DOHH2 (cell line): ENCODE measurements around the gene SORL1.
"Not testable (repeated sequence)": the region's sequence is repeated elsewhere in the genome, so short reads cannot be mapped to it uniquely, and the experiment has no call there.

Source experiments
- H3F3A ChIP-seq: fragments of 200-600 bp; sonication (generic), shearing (Covaris generic); 2 replicates; pipeline ENCODE4 v1.6.0; 2016; ENCODE audit warnings: antibody characterized with exemption, mild to moderate bottlenecking; ENCODE audit not compliant: control insufficient read depth, insufficient read depth
- H3K27ac ChIP-seq: fragments of 200-600 bp; sonication (generic); 2 replicates; pipeline ENCODE4 v1.5.1; 2014; ENCODE audit warnings: low read depth, mild to moderate bottlenecking, low read length, moderate library complexity
- H3K27me3 ChIP-seq: fragments of 200-600 bp; sonication (generic); 2 replicates; pipeline ENCODE4 v1.6.1; 2014; ENCODE audit warnings: mild to moderate bottlenecking, low read length, mixed read lengths; ENCODE audit not compliant: control insufficient read depth
- H3K36me3 ChIP-seq: fragments of 200-600 bp; sonication (generic); 2 replicates; pipeline ENCODE4 v1.6.1; 2014; ENCODE audit warnings: mild to moderate bottlenecking, low read length, moderate library complexity, mixed read lengths; ENCODE audit not compliant: control insufficient read depth
- H3K4me1 ChIP-seq: fragments of 200-600 bp; sonication (generic); 2 replicates; pipeline ENCODE4 v1.6.1; 2014; ENCODE audit warnings: mild to moderate bottlenecking, low read length, mixed read lengths; ENCODE audit not compliant: control insufficient read depth
- H3K4me2 ChIP-seq: fragments of 200-600 bp; sonication (generic); 2 replicates; pipeline ENCODE4 v1.6.0; 2014; ENCODE audit warnings: mild to moderate bottlenecking, low read length, moderate library complexity
- H3K4me3 ChIP-seq: fragments of 200-600 bp; sonication (generic); 2 replicates; pipeline ENCODE4 v1.5.1; 2014; ENCODE audit warnings: mild to moderate bottlenecking, low read length, mixed read lengths
- H3K79me2 ChIP-seq: fragments of 200-600 bp; sonication (generic); 2 replicates; pipeline ENCODE4 v1.6.1; 2014; ENCODE audit warnings: mild to moderate bottlenecking, low read length, mixed read lengths; ENCODE audit not compliant: control insufficient read depth
- H3K9me2 ChIP-seq: fragments of 200-600 bp; sonication (generic); replicated peaks from 2 replicates; pipeline ENCODE4 v1.6.1; 2014; ENCODE audit warnings: mild to moderate bottlenecking, low read length, mixed read lengths; ENCODE audit not compliant: control insufficient read depth
- H3K9me3 ChIP-seq: fragments of 200-600 bp; sonication (generic); 2 replicates; pipeline ENCODE4 v1.6.1; 2014; ENCODE audit warnings: antibody characterized with exemption, low read length, mixed read lengths; ENCODE audit not compliant: control insufficient read depth, insufficient read depth
- H4K20me1 ChIP-seq: fragments of 200-600 bp; sonication (generic); 2 replicates; pipeline ENCODE4 v1.6.0; 2014; ENCODE audit warnings: low read depth, mild to moderate bottlenecking, antibody characterized with exemption, low read length, moderate library complexity; ENCODE audit not compliant: control insufficient read depth, insufficient read depth
- CTCF ChIP-seq: fragments of 200-600 bp; sonication (generic); IDR thresholded peaks from one replicate; pipeline ENCODE4 v1.5.1; 2014; ENCODE audit warnings: antibody characterized with exemption, mild to moderate bottlenecking, low read depth, low read length; ENCODE audit not compliant: poor library complexity, severe bottlenecking
- EZH2phosphoT487 ChIP-seq: fragments of 200-600 bp; sonication (generic); IDR thresholded peaks from 2 replicates; pipeline ENCODE4 v1.6.1; 2017; ENCODE audit warnings: borderline replicate concordance, mild to moderate bottlenecking, antibody characterized with exemption, low read length, moderate library complexity, mixed read lengths

SORL1 gene

DNA sequence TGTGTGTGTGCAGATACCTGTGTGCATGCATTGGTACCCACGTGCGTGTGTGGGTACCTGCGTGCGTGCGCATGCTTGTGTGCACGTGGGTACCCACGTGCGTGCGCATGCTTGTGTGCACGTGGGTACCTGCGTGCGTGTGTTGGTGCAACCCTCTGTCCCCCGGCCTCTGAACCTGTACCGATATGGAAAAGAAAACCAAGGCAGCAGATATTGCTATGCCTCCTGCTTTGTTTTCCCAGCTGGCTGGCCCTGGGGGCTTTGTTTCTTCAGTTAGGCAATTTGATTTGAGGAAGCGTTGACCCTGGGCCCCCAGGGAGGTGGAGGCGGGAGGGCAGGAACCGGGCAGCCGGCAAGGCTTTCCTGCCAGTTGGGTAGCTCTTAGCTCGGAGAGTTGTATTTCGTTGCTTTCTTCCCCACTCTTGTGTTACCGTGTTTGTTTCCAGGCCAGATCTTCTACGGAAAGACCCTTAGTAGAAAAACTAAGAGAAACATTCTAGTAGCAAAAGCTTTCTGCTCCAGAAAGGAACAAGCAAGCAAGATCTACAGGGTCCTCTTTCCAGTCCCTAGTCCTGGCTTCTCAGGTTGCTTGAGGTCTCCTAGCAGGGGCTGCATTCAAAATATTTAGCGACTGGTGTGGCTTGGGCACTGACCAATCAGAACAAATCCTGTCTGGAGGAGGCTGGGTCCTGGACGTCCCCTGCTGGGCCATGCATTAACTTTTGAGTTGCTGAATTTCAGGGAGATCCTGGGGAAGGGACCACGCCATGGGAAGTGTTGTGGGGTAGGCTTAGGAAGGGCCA, 27.0 kb downstream of the SORL1 start:
- Histone ChIP-seq H3K36me3 (peaks cover 82% of the 10 kb centered on the region), H3K4me2 (no peak overlapping the region), H3K9me2 (no peaks in the 10 kb centered on the region), H3F3A (no peaks in the 10 kb centered on the region; the same call in 1 of the 2 replicates), H3K9me3 (no peaks in the 10 kb centered on the region), H3K4me3 (no peak overlapping the region), H3K4me1 (peaks cover 63% of the 10 kb centered on the region), H3K27me3 (no peaks in the 10 kb centered on the region), H3K27ac (no peak overlapping the region), H3K79me2 (peaks cover 89% of the 10 kb centered on the region), H4K20me1 (peaks cover 3% of the 10 kb centered on the region)
- TF ChIP-seq CTCF, result no peak
- no peak for TF ChIP-seq EZH2phosphoT487

DNA sequence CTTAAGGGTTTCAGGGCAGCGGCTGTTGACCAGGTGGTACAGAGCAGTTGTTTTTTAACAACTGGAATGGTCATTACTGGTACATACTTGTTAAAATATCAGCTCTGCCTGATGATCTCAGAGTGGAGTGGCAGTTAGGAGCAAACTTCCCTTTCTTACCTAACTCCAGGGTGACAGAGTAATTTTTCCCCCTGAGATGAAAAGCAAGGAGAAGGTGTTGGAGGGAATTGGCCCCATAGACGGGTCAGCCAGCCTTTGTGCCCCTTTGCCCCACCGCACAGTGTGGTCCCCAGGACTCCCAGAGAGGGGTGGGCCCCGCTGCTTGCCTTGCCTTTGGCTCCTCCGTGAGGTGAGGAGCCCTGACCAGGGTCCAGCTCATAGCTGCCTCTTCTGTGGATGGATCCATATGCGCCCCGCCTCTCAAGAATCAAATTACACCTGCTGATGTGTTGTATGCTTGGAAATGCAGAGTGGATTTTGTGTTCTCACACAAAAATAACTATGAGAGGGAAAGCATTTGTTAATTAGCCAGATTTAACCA, 27.7 kb downstream of the SORL1 start:
- H3K27ac ChIP-seq, result no peak overlapping the region
- H4K20me1 ChIP-seq, result peaks cover 3% of the 10 kb centered on the region; the same call in 1 of the 2 replicates
- no peaks in the 10 kb centered on the region for H3K9me3 ChIP-seq
- no peaks in the 10 kb centered on the region for H3K27me3 ChIP-seq
- no peak for TF ChIP-seq CTCF
- no peak for TF ChIP-seq EZH2phosphoT487
- H3F3A ChIP-seq, result no peaks in the 10 kb centered on the region; the same call in 1 of the 2 replicates
- no peak overlapping the region for H3K4me2 ChIP-seq
- H3K4me3 ChIP-seq, result no peak overlapping the region
- H3K36me3 ChIP-seq, result peaks cover 82% of the 10 kb centered on the region
- H3K4me1 ChIP-seq, result peaks cover 60% of the 10 kb centered on the region
- peaks cover 89% of the 10 kb centered on the region for H3K79me2 ChIP-seq
- no peaks in the 10 kb centered on the region for H3K9me2 ChIP-seq

GRCh38 chr11:121481484-121482230, 29.5 kb downstream of the SORL1 start:
- not testable (repeated sequence) for H3K9me3 ChIP-seq, H4K20me1 ChIP-seq, H3K9me2 ChIP-seq, H3F3A ChIP-seq, H3K27me3 ChIP-seq
- peak overlapping the region; percentile 32 for H3K4me3 ChIP-seq
- H3K36me3 ChIP-seq, result peaks cover 81% of the 10 kb centered on the region
- H3K79me2 ChIP-seq, result peaks cover 86% of the 10 kb centered on the region
- peak overlapping the region; percentile 55 for H3K4me2 ChIP-seq
- peaks cover 45% of the 10 kb centered on the region for H3K4me1 ChIP-seq
- H3K27ac ChIP-seq, result peak overlapping the region; percentile 61
